B cell (primary cell): ENCODE measurements around the gene ACSM2B. TPM values are rescaled to one million over a fixed set of nuclear protein-coding genes. Genes with fewer than 3 reads are reported as not detected.

Experiments
- ATAC-seq: fragments of 200-7000 bp; cut with Tn5 transposase; one replicate; pipeline ENCODE4 v1.10.0; 2021; ENCODE audit warnings: low read depth, mild to moderate bottlenecking, moderate number of reproducible peaks, moderate library complexity
- CTCF ChIA-PET: fragments of 350-600 bp; sonication (Branson Sonifier 250); formaldehyde crosslinking; loops from one replicate; lab custom pipeline; 2021; ENCODE audit warnings: antibody characterized with exemption, inconsistent platforms; lab: Charles Lee
- POLR2A ChIA-PET: fragments of 350-600 bp; sonication (Branson Sonifier 250); formaldehyde crosslinking; loops from one replicate; lab custom pipeline; 2021; ENCODE audit warnings: antibody characterized with exemption; lab: Charles Lee
- DNase-seq: peaks from one replicate; pipeline ENCODE4 v3.0.0; 2013
- H2AFZ ChIP-seq: 2 replicates; pipeline ENCODE4 v1.6.1; 2012; ENCODE audit warnings: mild to moderate bottlenecking, low read depth, low read length; ENCODE audit not compliant: insufficient read depth, poor library complexity, severe bottlenecking
- H3K27ac ChIP-seq, 2 donors: 1 replicate in 1 of 2; 2 replicates in 1 of 2; pipeline ENCODE4 v1.5.1; 2012 to 2013; ENCODE audit warnings: low read length in 2 of 2, mild to moderate bottlenecking in 2 of 2, moderate library complexity in 1 of 2
- H3K27me3 ChIP-seq, 4 experiments: fragments of 200-600 bp in 1 of 4; sonication (generic) in 1 of 4; replicated peaks in 1 of 4; 1 replicate in 2 of 4; 2 replicates in 2 of 4; pipeline versions ENCODE4 v1.6.1 to v1.7.0; 2013 to 2016; ENCODE audit warnings: low read length in 3 of 4, mild to moderate bottlenecking in 2 of 4, mixed read lengths in 1 of 4, moderate library complexity in 1 of 4; ENCODE audit not compliant: insufficient read depth in 4 of 4, control insufficient read depth in 3 of 4; ENCODE audit errors: control extremely low read depth in 1 of 4
- H3K36me3 ChIP-seq, 2 experiments: replicated peaks in 1 of 2; 1 replicate in 1 of 2; 2 replicates in 1 of 2; pipeline versions ENCODE4 v1.6.1 to v1.7.1; 2013; ENCODE audit warnings: low read length in 1 of 2; ENCODE audit not compliant: insufficient read depth in 2 of 2, control insufficient read depth in 1 of 2; ENCODE audit errors: control extremely low read depth in 1 of 2, extremely low read depth in 1 of 2
- H3K4me1 ChIP-seq, 2 donors: fragments of 200-600 bp in 1 of 2; sonication (generic) in 1 of 2; 1 replicate in 1 of 2; 2 replicates in 1 of 2; pipeline versions ENCODE4 v1.5.1 to v1.6.1; 2013 to 2017; ENCODE audit warnings: low read length in 2 of 2; ENCODE audit not compliant: control insufficient read depth in 2 of 2, insufficient read depth in 2 of 2
- H3K4me2 ChIP-seq: replicated peaks from 2 replicates; pipeline ENCODE3; 2012; ENCODE audit warnings: mild to moderate bottlenecking, low read depth, low read length; ENCODE audit not compliant: poor library complexity, severe bottlenecking
- H3K4me3 ChIP-seq, 5 experiments: fragments of 200-600 bp in 1 of 5; sonication (generic) in 1 of 5; 1 replicate in 3 of 5; 2 replicates in 2 of 5; pipeline versions ENCODE4 v1.5.1 to v1.7.0; 2011 to 2016; ENCODE audit warnings: low read length in 4 of 5, mild to moderate bottlenecking in 4 of 5, low read depth in 2 of 5, control low read depth in 1 of 5, moderate library complexity in 1 of 5; ENCODE audit not compliant: insufficient read depth in 1 of 5; ENCODE audit errors: control extremely low read depth in 1 of 5, extremely low read depth in 1 of 5
- H3K79me2 ChIP-seq: fragments of 200-600 bp; sonication (generic); one replicate; pipeline ENCODE4 v1.6.0; 2016; ENCODE audit warnings: low read length; ENCODE audit not compliant: control insufficient read depth, insufficient read depth
- H3K9ac ChIP-seq: fragments of 200-600 bp; sonication (generic); 2 replicates; pipeline ENCODE4 v1.6.1; 2017; ENCODE audit warnings: mild to moderate bottlenecking, low read length, moderate library complexity
- H3K9me3 ChIP-seq, 3 donors: one replicate each; pipeline versions ENCODE4 v1.6.1 to v1.7.1; 2013; ENCODE audit warnings: low read length in 2 of 3; ENCODE audit not compliant: control insufficient read depth in 2 of 3, insufficient read depth in 1 of 3; ENCODE audit errors: control extremely low read depth in 1 of 3
- H4K20me1 ChIP-seq: 2 replicates; pipeline ENCODE4 v1.6.0; 2012; ENCODE audit warnings: mild to moderate bottlenecking, low read length; ENCODE audit not compliant: insufficient read depth, control insufficient read depth, poor library complexity, severe bottlenecking
- H3K27ac Mint-ChIP-seq: one replicate; pipeline ENCODE4 v1.8.0; 2021; ENCODE audit warnings: mixed read lengths
- H3K27me3 Mint-ChIP-seq: one replicate; pipeline ENCODE4 v1.8.0; 2021; ENCODE audit warnings: mixed read lengths
- H3K4me1 Mint-ChIP-seq: one replicate; pipeline ENCODE4 v1.8.0; 2021; ENCODE audit warnings: mixed read lengths
- H3K4me3 Mint-ChIP-seq: one replicate; pipeline ENCODE4 v1.8.0; 2021; ENCODE audit warnings: mixed read lengths
- H3K9me3 Mint-ChIP-seq: one replicate; pipeline ENCODE4 v1.8.0; 2022; ENCODE audit warnings: mixed read lengths; ENCODE audit not compliant: insufficient read depth
- CTCF ChIP-seq: fragments of 200-600 bp; IDR thresholded peaks from one replicate; pipeline ENCODE4 v1.8.0; 2022; ENCODE audit warnings: antibody characterized with exemption, mild to moderate bottlenecking
- EZH2 ChIP-seq: IDR thresholded peaks from 2 replicates; pipeline ENCODE4 v1.6.1; 2012; ENCODE audit warnings: borderline replicate concordance, low read depth, mild to moderate bottlenecking, moderate library complexity, low read length; ENCODE audit not compliant: insufficient read depth, poor library complexity, severe bottlenecking
- WGBS: methylation state at CpG from one replicate; pipeline ENCODE4 v1.1.5; 2013; ENCODE audit warnings: missing lambda C conversion rate; ENCODE audit not compliant: insufficient coverage; 5-methylcytosine and 5-hydroxymethylcytosine counted together
- intact Hi-C: fragments of 100-400 bp; cut with micrococcal nuclease; formaldehyde crosslinking; loops from one replicate; pipeline ENCODE4 v1.10.0; 2022
- polyA plus RNA-seq: library from polyadenylated mRNA; depleted of rRNA; stranded (reverse); fragments of >200 nt; gene quantifications from 2 replicates; pipeline ENCODE4 v1.2.3, GENCODE V29; 2012
- total RNA-seq, 2 donors: library from RNA; stranded (reverse); fragments of 120-200 nt in 1 of 2; gene quantifications; 1 replicate in 1 of 2; 2 replicates in 1 of 2; pipeline versions ENCODE4 v1.2.3 to v1.2.4, GENCODE V29; 2013 to 2022

Gene ACSM2B
- total and polyA plus RNA-seq, 2 donors (not counting 1 experiment from before 2014, with no cell fraction given) = not detected

- CTCF ChIA-PET = no interaction called here
- H2AFZ ChIP-seq = no peak overlapping the region
- 100% methylated on average over 1 of the region's 5 CpGs for WGBS
- H3K4me1 ChIP-seq = no peaks in the 10 kb centered on the region
- H3K36me3 ChIP-seq = no peaks in the 10 kb centered on the region
- no peak overlapping the region for H3K27ac Mint-ChIP-seq
- no peaks in the 10 kb centered on the region for H4K20me1 ChIP-seq
- POLR2A ChIA-PET = no interaction called here
- DNase-seq = no peak
- H3K9me3 ChIP-seq = no peaks in the 10 kb centered on the region
- no peaks in the 10 kb centered on the region for H3K4me1 Mint-ChIP-seq
- intact Hi-C loops = no loop called here
- H3K9ac ChIP-seq = no peak overlapping the region
- H3K4me3 ChIP-seq = no peak overlapping the region
- H3K4me2 ChIP-seq = no peak overlapping the region
- H3K4me3 Mint-ChIP-seq = no peak overlapping the region
- H3K9me3 Mint-ChIP-seq = no peaks in the 10 kb centered on the region
- no peak for ATAC-seq
- H3K27me3 Mint-ChIP-seq = peaks cover 14% of the 10 kb centered on the region
- H3K27ac ChIP-seq = no peak overlapping the region
- H3K79me2 ChIP-seq = no peaks in the 10 kb centered on the region
- no peak for TF ChIP-seq EZH2
- TF ChIP-seq CTCF = no peak
- no peaks in the 10 kb centered on the region for H3K27me3 ChIP-seq
Measured at GRCh38 chr16:20538687-20539086, 37.5 kb downstream of the ACSM2B start.

GRCh38 chr16:20538181-20538580 lies 38.0 kb downstream of the ACSM2B start:
- Histone ChIP-seq H2AFZ (no peak overlapping the region), H3K27me3 (no peaks in the 10 kb centered on the region), H3K4me3 (no peak overlapping the region), H3K36me3 (no peaks in the 10 kb centered on the region), H3K4me1 (no peaks in the 10 kb centered on the region), H3K9me3 (no peaks in the 10 kb centered on the region), H3K4me2 (no peak overlapping the region), H3K27ac (no peak overlapping the region), H4K20me1 (no peaks in the 10 kb centered on the region), H3K9ac (no peak overlapping the region), H3K79me2 (no peaks in the 10 kb centered on the region)
- H3K9me3 Mint-ChIP-seq = no peaks in the 10 kb centered on the region
- TF ChIP-seq CTCF = no peak
- TF ChIP-seq EZH2 = no peak
- H3K4me1 Mint-ChIP-seq = no peaks in the 10 kb centered on the region
- ChIA-PET POLR2A (no interaction called here), CTCF (no interaction called here)
- H3K27ac Mint-ChIP-seq = no peak overlapping the region
- intact Hi-C loops = no loop called here
- no peak for ATAC-seq
- no peak for DNase-seq
- H3K4me3 Mint-ChIP-seq = no peak overlapping the region
- no CpG with 5 or more reads among the region's 1 CpG for WGBS
- H3K27me3 Mint-ChIP-seq = peaks cover 14% of the 10 kb centered on the region
